ENCODE data around the gene WNT9B. TPM values are rescaled to one million over a fixed set of nuclear protein-coding genes. Genes with fewer than 3 reads are reported as not detected.
A peak's percentile ranks its signal among the peaks of the same experiment; 100 is the strongest.

Gene WNT9B
- total RNA-seq, 4 donors from 2014 or later = 0.27 to 0.59 TPM; not detected in 2

DNA sequence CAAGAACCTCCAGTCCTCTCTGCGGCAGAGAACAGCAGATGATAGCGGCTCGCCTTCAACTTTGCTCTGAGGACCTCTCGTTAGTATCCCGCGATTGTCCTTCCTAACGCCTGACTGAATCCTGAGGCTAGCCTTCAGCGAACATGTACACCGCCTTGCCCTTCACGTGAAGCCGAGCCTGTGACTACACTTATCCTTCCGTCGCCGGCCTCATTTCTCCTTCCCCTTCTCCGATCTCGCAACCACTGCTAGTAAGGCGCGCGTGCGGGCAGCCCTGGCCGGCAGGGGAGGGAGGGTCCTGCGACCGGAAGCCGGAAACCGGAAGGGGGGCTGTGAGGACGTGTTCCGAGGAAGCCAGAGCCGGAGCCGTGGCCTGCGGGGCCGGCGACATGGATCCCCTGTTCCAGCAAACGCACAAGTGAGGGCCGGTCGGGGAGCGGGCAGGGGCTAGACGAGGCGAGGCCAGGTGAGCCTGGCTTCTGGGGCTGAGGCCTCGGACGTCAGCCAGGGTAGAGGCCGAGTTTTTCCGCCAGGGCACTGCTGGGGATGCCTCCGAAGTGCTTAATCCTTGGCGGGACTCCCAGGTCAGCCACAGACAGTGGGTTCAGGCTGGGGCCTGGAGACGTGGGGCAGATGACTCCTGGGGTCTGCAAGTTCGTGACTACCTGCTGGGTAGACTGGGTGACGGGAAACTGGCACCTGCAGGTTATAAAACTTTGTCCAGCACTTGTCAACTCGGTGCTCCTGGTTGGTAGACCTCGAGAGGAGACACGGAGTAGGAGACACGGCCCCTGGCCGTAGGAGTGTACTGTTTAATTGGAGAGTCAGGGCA, 71.6 kb downstream of the WNT9B start, which contains the start of gene GOSR2:
Gene GOSR2 (plus strand): TSS at position 357 of the 832 bp plus-strand sequence. CDS start 33 bp downstream, at position 390.
- H3K27ac ChIP-seq = peak within 1 kb of the TSS; percentile 88 to 97
- intact Hi-C loops (cut with DNase I; ENCODE audit: low total_unique reads) = no loop called here
- TF ChIP-seq, protein P1, sequence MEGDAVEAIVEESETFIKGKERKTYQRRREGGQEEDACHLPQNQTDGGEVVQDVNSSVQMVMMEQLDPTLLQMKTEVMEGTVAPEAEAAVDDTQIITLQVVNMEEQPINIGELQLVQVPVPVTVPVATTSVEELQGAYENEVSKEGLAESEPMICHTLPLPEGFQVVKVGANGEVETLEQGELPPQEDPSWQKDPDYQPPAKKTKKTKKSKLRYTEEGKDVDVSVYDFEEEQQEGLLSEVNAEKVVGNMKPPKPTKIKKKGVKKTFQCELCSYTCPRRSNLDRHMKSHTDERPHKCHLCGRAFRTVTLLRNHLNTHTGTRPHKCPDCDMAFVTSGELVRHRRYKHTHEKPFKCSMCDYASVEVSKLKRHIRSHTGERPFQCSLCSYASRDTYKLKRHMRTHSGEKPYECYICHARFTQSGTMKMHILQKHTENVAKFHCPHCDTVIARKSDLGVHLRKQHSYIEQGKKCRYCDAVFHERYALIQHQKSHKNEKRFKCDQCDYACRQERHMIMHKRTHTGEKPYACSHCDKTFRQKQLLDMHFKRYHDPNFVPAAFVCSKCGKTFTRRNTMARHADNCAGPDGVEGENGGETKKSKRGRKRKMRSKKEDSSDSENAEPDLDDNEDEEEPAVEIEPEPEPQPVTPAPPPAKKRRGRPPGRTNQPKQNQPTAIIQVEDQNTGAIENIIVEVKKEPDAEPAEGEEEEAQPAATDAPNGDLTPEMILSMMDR (IDR thresholded peaks at IDR 0.05) = peak in 2 of 4 experiments; percentile 34 to 40
- peak; percentile 13 to 83 for TF ChIP-seq POLR2A (IDR thresholded peaks at IDR 0.05)
- H3K4me1 ChIP-seq = peaks cover 3 to 11% of the 10 kb centered on the region in 2 donors
- peak; percentile 82 to 92 for DNase-seq
- no peaks in the 10 kb centered on the region for H3K36me3 ChIP-seq
- peak within 1 kb of the TSS; percentile 83 to 91 for H3K4me3 ChIP-seq
- no peaks in the 10 kb centered on the region for H3K9me3 ChIP-seq
- no peaks in the 10 kb centered on the region for H3K27me3 ChIP-seq

DNA sequence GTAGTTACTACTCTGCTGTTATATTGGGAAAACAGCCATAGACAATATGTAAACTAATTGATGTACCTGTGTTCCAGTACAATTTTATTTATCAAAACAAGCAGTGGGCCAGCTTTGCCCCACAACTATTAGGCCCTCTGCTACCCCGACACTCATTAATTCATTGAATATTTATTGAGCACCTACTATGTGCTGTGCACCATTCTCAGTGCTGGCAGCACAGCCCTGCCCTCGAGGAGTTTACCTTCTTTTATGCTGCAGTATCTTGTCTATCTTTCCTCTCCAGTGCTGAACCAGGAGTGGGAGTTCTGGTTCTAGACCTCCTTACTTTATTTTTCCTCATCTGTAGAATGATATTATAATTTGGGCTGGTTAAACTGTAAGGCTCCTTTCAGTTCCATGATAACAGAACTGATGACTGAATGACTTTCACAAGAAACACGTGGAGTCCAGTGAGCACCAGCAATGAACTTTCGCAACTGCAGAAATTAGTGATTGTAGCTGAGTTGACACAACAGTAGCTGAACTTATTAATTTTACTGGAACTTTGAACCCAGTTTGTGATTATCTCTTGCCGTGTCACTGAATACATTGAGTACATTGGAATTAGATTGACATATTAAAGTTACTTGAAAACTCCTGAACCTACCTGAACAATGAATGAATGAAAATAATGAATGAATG, 73.9 kb downstream of the WNT9B start:
- H3K27me3 ChIP-seq = no peaks in the 10 kb centered on the region
- TF ChIP-seq, protein P1 (IDR thresholded peaks at IDR 0.05) = no peak
- no peak for TF ChIP-seq POLR2A (IDR thresholded peaks at IDR 0.05)
- no peak overlapping the region for H3K4me3 ChIP-seq
- H3K27ac ChIP-seq = no peak overlapping the region
- H3K9me3 ChIP-seq = no peaks in the 10 kb centered on the region
- peaks cover 5 to 11% of the 10 kb centered on the region in 2 donors for H3K4me1 ChIP-seq
- intact Hi-C loops (cut with DNase I; ENCODE audit: low total_unique reads) = no loop called here
- no peaks in the 10 kb centered on the region for H3K36me3 ChIP-seq
- no peak for DNase-seq

DNA sequence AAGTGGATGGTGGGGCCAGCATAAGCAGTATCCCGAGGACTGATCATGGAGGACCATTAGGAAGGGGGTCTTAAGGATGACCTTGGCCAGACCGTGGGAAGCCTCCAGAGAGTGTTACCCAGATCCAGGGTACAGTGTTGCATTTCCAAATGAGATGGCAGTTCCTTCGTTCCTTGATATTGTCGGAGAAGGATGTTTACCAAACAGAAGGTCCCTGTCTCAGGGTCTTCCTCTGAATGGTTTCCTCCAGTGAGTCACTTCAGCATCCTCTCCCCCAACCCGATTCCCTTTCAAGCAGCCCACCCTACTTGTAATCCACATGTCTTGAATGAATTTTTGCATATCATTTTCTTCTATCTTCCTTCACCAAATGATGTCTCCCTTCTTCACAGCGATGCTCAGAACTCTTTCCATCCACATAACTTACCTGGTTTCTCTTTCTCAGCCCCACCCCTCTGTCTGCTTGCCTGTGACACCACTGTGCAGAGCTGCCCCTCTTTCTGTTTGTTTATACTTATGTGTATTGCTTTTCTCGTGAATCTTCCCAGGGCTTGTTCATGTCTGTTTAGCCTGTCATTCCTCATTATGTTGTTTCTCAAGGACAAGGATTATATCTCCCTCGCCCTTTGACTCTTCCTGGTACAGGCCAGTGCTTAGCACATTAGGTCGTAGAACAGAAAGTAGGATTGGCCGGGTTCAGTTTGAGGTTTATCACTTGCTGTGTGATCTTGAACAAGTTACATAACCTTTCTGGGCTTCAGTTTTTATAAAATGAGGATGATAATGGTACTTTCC, 77.3 kb downstream of the WNT9B start:
- intact Hi-C loops (cut with DNase I; ENCODE audit: low total_unique reads) = no loop called here
- no peak overlapping the region for H3K4me3 ChIP-seq
- no peaks in the 10 kb centered on the region for H3K9me3 ChIP-seq
- no peak for TF ChIP-seq POLR2A (IDR thresholded peaks at IDR 0.05)
- H3K36me3 ChIP-seq = no peaks in the 10 kb centered on the region
- H3K27me3 ChIP-seq = no peaks in the 10 kb centered on the region
- no peak for DNase-seq
- H3K27ac ChIP-seq = no peak overlapping the region
- H3K4me1 ChIP-seq = peaks cover 5 to 11% of the 10 kb centered on the region in 2 donors

DNA sequence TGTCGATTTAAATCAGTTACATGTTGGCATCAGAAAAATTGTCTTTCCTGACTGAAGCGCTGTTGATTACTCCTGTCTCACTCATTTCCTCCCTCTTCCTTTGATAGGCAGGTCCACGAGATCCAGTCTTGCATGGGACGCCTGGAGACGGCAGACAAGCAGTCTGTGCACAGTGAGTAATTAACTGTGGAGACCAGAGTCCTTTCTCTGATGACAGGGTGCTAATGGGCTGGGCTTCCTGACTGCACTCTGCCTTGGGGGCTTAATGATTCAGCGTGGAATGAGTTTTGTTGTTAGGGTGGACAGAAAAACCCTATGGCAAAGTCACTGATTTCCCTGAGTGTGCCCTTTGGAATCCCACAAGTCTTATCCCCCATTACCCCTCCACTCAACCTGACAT, 78.0 kb downstream of the WNT9B start:
- no peaks in the 10 kb centered on the region for H3K36me3 ChIP-seq
- TF ChIP-seq POLR2A (IDR thresholded peaks at IDR 0.05) = no peak
- TF ChIP-seq, protein P1 (IDR thresholded peaks at IDR 0.05) = no peak
- H3K27ac ChIP-seq = no peak overlapping the region

DNA sequence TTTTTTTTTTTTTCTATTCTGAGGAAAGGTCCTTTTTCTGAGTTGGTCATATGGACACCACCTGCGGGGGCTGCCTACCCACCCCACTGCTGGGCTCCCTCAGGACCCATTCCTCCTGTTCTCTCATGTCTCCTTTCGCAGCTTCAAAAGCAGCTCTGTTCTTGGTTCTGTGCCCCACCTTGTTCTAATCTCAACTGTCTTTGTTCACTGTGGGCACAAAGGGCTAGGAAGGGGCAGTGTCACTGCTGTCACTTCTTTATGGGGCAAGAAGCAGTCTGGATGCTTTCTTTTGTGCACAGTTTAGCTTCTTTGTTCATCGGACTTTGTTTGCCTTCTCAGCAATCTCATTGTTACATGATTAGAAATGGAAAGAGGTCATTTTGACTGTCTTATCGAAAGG, 78.7 kb downstream of the WNT9B start:
- no peaks in the 10 kb centered on the region for H3K9me3 ChIP-seq
- TF ChIP-seq, protein P1 (IDR thresholded peaks at IDR 0.05) = no peak
- no peak for TF ChIP-seq POLR2A (IDR thresholded peaks at IDR 0.05)
- H3K27me3 ChIP-seq = no peaks in the 10 kb centered on the region
- no peak overlapping the region for H3K4me3 ChIP-seq
- no peak overlapping the region for H3K27ac ChIP-seq
- H3K36me3 ChIP-seq = no peaks in the 10 kb centered on the region
- peaks cover under 1 to 5% of the 10 kb centered on the region in 2 donors for H3K4me1 ChIP-seq
- no peak for DNase-seq
- intact Hi-C loops (cut with DNase I; ENCODE audit: low total_unique reads) = no loop called here

More for the DNA sequence above, 78.0 kb downstream of the WNT9B start:
- intact Hi-C loops (cut with DNase I; ENCODE audit: low total_unique reads) = no loop called here
- Histone ChIP-seq H3K4me1 (peaks cover 5 to 7% of the 10 kb centered on the region in 2 donors), H3K9me3 (no peaks in the 10 kb centered on the region), H3K27me3 (no peaks in the 10 kb centered on the region), H3K4me3 (no peak overlapping the region)
- DNase-seq = no peak

Measured in uterus (tissue), 4 donors.